HFF-Myc (cell line): ENCODE data around the gene PLPP7.

ENCODE experiments used
- DNase-seq: peaks from one replicate; pipeline ENCODE4 v3.0.0-alpha.2; 2011; ENCODE audit warnings: low read depth; ENCODE audit errors: extremely low read depth
- H3K4me3 ChIP-seq: replicated peaks from 2 replicates; pipeline ENCODE4 v1.5.1; 2011; ENCODE audit warnings: low read depth, mild to moderate bottlenecking, control low read depth, low read length
- TF ChIP-seq, protein P1 (sequence below): IDR thresholded peaks from 2 replicates; pipeline ENCODE4 v1.5.1; 2012; ENCODE audit warnings: mild to moderate bottlenecking, low read depth, low read length, control low read depth; ENCODE audit errors: missing control alignments

PLPP7 gene

DNA sequence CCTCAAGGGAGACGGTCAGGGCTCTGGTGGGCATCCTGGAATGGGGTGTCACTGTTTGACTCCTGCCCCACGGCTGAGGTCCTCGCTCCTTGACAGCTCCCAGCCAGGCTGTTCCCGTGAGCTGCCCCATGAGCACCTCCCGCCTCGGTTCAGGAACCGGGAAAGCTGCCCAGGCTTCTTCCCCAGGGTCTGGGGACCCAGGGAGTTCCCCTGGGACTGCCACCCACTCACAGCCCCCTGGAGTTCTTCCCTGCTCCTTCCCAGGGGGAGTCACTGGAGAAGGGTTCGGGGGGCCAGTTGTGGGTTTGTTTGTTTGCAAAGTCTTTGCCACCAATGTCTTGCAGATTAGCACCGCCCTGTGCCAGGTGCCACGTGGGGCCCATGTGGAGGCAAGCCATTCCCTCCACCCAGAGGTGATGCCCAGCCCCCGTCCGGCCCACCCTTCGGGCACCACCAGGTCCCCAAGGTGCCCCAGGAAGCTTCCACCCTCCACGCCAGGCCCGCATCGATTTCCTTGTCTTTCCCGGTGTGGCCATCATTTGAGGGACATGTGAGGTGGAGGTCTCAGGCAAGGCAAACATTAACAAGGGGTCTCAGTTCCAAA, 1.3 kb downstream of the PLPP7 start:
- no peak overlapping the region for H3K4me3 ChIP-seq
- DNase-seq: no peak
- TF ChIP-seq, protein P1, sequence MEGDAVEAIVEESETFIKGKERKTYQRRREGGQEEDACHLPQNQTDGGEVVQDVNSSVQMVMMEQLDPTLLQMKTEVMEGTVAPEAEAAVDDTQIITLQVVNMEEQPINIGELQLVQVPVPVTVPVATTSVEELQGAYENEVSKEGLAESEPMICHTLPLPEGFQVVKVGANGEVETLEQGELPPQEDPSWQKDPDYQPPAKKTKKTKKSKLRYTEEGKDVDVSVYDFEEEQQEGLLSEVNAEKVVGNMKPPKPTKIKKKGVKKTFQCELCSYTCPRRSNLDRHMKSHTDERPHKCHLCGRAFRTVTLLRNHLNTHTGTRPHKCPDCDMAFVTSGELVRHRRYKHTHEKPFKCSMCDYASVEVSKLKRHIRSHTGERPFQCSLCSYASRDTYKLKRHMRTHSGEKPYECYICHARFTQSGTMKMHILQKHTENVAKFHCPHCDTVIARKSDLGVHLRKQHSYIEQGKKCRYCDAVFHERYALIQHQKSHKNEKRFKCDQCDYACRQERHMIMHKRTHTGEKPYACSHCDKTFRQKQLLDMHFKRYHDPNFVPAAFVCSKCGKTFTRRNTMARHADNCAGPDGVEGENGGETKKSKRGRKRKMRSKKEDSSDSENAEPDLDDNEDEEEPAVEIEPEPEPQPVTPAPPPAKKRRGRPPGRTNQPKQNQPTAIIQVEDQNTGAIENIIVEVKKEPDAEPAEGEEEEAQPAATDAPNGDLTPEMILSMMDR: no peak

DNA sequence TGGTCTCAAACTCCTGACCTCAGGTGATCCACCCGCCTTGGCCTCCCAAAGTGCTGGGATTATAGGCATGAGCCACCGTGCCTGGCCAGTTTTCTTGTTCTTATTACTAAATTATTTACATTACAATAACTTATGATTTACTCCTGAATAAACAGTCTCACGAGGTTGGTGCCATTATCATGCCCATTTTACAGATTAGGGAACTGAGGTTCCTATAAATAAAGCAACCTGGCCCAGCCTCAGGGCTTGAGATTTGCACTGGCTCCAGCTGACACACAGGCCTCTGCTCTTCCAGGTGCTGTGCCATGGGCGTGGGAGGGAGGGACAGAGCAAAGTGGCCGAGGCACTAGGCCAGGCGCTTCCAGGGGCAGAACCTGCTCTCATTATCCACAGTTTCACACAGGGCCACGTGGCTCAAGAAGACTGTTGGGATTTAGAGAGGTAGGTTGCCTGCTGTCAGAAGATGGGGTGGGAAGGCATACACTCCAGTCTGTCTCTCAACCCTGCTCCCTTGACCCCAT, 2.3 kb downstream of the PLPP7 start:
- H3K4me3 ChIP-seq: no peak overlapping the region
- TF ChIP-seq, protein P1: no peak
- DNase-seq: no peak

DNA sequence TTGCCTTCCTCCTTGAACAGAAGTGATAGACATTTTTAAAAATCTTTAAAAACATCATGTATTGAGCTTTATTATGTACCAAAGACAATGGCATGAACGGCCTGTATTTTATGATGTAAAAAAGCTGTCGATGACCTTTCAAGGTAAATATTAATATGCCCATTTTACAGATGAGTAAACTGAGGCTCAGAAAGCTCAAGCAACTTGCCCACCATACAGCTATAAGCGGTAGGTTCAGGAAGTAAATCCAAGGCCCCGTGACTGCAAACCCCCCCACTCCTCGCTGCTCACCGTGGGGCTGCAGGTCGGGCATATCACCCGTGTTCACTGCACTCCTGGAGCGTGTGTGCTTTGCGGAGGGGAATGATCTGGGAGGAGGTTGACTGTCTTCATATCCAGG, 3.4 kb downstream of the PLPP7 start:
- DNase-seq: no peak
- TF ChIP-seq, protein P1: no peak
- H3K4me3 ChIP-seq: no peak overlapping the region

DNA sequence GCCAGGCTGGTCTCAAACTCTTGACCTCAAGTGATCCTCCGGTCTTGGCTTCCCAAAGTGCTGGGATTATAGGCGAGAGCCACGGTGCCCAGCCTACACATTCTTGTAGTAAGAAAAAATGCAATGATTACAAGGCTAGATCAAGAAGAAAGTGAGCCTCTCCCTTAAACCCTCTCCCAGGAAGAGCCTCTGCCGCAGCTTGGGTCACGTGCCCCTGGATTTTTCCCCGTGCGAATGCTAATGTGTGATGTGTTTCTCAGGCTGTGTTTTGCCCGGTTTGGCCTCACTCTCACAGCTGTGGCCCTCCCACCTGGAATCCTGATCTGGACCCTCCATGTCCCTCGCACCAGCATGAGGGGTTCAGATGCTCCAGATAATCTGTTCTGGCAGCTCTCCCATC, 6.9 kb downstream of the PLPP7 start:
- TF ChIP-seq, protein P1: no peak
- no peak for DNase-seq
- no peak overlapping the region for H3K4me3 ChIP-seq

DNA sequence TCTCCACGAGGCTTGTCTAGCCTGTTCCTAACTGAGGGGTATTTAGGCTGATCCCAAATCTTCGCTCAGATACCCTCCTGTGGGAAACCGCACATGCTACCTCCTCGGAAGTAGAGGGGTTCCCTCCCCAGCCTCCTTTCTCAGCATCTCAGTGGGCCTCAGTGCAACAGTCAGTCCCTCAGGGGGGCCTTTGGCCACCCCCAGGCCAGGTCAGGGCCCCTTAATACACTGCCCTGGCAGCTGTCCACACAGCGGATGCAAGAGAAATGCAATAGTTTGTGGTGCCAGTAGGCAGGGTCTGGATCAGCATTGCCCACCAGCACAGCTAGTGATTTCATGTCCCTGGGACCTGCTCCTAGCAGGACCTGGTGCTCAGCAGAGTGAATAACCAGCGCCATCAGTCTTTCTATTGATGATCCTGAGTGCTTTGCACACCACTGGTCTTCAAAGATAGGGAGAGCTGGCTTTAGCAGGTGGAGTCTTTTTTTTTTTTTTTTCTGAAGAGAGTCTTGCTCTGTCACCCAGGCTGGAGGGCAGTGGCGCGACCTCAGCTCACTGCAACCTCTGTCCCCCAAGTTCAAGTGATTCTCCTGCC, 7.5 kb downstream of the PLPP7 start:
- H3K4me3 ChIP-seq: no peak overlapping the region
- TF ChIP-seq, protein P1: no peak
- no peak for DNase-seq

DNA sequence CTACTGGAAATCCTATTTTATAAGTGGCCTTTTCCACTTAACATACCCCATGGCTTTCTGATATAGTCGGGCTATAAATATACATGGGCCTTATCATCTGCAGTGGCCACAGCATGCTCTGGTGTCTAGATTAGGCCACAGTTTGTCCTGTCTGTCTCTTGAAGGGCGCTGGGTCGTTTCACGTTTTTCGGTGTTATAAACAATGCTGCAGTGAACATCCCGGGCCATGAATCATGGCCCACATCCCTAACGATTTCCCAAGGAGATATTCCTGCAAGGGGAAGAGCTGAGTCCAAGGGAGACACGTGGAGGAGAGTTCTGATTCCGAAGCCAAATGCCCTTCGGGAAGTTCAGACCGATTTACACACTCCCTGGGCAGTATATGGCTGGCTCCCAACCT, 8.4 kb downstream of the PLPP7 start:
- no peak for DNase-seq
- TF ChIP-seq, protein P1: no peak
- no peak overlapping the region for H3K4me3 ChIP-seq
